Activated gamma-delta T cell treated with Interleukin-2 at 50 U/mL for 16 hours (primary cell): ENCODE measurements around the gene C3orf20.
"Not testable (repeated sequence)": the region's sequence is repeated elsewhere in the genome, so short reads cannot be mapped to it uniquely, and the experiment has no call there.

Source experiments
- DNase-seq: peaks from one replicate; pipeline ENCODE4 v3.0.0-alpha.2; 2020

The C3orf20 gene

DNA sequence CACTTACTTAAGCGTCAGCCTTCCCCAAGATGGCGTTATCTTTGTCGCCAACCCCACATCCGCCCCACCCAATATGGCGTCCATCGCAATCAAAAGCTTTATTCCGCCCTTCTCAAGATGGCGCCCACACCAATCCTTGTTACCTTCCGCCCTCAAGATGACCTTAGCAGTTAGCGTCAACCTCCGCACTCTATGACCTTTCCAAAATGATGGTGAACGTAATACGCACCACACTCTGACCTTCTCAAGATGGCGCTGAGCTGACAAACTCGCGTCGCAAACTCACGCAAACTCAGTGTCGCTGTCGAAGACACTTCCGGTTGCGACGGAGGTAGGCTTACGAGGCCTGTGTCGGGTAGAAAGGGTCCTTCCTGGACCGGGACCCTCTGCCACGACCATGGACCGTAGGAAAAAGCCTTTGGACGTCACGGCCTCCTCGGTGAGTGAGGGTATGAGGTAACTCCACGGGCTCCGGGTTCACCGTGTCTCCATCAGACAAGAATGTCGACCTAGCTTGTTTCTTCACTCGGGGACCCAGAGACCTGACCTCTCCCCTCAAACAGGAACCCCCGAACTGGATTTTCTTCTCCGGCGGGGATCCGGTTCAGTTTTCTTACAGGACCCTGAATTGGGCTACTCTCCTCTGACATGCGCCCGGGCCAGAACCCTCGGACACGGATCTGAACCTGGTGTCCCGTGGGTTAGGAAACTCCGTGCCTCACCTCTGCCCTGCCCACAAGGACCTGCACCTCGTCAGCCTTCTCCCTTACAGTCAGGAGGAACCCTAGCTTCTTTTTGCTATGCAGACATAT, 23.3 kb upstream of the C3orf20 start, which contains the start of gene CCDC174:
Gene CCDC174, plus strand, starts transcription at position 323 of the 812 bp plus-strand sequence. Its CDS starts 75 bp downstream, at position 398.
- DNase-seq: peak; percentile 94

GRCh38 chr3:14652360-14652907, 22.5 kb upstream of the C3orf20 start:
- not testable (repeated sequence) for DNase-seq

GRCh38 chr3:14657579-14657978, 17.4 kb upstream of the C3orf20 start:
- DNase-seq: no peak

- no peak for DNase-seq
Observed at GRCh38 chr3:14658978-14659377, 16.0 kb upstream of the C3orf20 start.

DNA sequence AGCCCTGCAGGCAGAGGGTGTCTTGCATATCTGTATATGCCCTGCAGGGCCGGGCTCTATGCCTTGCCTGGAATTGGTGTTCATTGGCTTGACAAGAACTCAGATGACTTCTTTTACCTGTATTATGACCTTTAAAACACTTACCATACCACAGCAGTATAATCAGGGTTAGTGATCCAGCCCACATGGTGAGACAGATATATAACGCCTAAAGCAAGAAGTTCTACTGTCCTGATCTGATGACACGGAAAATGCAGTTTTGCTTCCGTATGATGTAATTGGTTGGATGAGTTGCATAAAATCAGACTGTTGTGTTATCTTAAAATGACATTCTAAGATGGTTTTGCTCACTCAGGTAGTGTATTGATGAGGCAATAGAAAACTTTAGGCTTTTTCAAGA, 14.0 kb upstream of the C3orf20 start:
- DNase-seq: no peak

GRCh38 chr3:14663396-14664135, 11.4 kb upstream of the C3orf20 start:
- DNase-seq: no peak

GRCh38 chr3:14664170-14664569, 10.8 kb upstream of the C3orf20 start:
- no peak for DNase-seq

- DNase-seq: no peak
Observed at GRCh38 chr3:14672588-14672987, 2.4 kb upstream of the C3orf20 start.

DNA sequence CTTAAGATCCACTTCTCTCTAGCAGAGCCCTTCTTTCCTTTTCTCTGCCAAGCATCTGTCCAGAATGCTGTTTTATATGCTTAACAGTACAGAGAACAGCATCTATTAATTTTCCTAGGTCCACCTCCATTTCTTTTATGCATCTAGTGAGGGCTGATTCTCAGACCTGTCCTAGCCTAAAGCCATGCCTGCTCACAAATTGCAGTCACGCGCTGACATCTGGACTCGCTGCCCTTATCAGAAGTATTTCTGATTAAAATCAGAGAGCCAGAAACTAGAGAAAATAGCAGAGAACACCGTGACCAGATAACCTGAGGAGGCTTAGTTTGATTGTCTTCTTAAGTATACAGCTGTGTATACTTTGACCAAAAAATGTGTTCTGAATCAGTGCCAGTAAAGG, 1.9 kb downstream of the C3orf20 start:
- no peak for DNase-seq

DNA sequence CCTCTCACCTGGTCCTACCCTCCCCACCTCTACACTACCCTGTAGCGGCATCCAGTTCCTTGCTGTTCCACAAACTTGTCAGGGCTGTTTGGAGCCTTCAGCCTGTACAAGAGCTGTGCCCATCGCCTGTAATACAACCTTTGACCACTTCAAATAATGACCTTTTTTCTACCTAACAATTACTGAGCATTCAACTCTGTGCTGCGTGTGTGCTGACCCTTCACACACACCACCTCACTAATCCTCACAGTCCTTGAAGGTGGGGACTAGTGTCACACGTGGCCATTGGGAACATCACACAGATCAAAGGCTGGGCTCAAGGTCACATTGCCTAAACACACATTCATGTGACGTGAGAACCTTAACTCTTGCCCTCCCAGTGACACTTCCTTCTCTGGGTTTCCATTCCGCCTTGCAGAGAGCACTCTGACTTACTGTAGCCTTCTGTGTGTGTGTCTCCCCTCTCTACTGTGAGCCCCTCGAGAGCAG, 3.1 kb downstream of the C3orf20 start:
- DNase-seq: no peak

DNA sequence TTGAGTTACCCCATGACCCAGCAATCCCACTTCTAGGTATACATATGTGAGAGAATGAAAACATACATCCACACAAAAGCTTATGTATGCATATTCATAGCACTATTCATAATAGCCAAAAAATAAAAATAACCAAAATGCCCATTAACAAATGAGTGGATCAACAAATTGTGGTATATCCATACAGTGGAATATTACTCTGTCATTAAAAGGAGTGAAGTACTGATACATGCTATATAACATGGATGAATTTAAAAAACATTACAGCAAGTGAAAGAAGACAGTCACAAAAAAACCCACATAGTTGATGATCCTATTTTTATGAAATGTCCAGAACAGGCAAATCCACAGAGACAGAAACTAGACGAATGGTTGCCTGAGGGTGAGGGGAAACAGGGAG, 5.2 kb downstream of the C3orf20 start:
- DNase-seq: no peak

- DNase-seq: no peak
Observed at GRCh38 chr3:14680716-14681115, 5.8 kb downstream of the C3orf20 start.

DNA sequence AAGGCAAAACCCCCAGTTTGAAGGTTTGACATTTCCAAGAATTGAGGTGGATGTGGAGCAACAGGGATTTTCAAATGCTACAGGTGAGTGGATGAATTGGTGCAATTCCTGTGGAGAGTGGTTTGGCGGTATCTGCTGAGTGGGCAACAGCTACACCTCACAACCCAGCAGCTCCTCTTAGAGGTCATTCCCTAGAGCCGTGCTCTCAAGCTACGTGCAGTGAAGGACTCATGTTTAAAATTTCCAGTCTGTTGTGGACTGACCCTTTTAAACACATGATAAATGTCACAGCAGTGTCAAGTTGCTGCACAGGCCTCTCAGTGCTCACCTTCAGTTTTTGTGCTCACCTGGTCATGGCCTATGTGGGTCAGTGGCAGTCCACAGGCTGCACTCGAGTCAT, 9.5 kb downstream of the C3orf20 start:
- no peak for DNase-seq

- no peak for DNase-seq
Observed at GRCh38 chr3:14685179-14685578, 10.2 kb downstream of the C3orf20 start.

GRCh38 chr3:14687360-14687759, 12.4 kb downstream of the C3orf20 start:
- DNase-seq: no peak

GRCh38 chr3:14688525-14688924, 13.6 kb downstream of the C3orf20 start:
- DNase-seq: no peak

GRCh38 chr3:14689247-14689980, 14.5 kb downstream of the C3orf20 start:
- DNase-seq: no peak

DNA sequence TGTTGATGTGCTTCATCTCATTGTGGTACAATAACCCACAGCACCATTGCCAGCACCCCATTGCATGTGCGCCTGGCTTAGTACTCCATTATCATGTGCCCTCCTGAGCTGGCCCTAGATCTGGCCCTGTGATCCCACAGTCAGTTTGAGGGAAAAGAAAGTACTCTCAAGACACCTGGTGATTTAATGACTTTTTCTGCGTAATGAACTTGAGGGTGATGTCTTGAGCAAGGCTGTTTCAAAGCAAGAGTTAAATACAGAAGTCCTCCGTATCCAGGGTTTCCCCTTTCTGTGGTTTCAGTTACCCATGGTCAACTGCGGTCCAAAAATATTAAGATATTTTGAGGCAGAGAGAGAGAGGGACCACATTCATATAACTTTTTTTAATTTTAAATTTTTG, 16.3 kb downstream of the C3orf20 start:
- DNase-seq: no peak

- DNase-seq: no peak
Observed at GRCh38 chr3:14691719-14692118, 16.8 kb downstream of the C3orf20 start.

DNA sequence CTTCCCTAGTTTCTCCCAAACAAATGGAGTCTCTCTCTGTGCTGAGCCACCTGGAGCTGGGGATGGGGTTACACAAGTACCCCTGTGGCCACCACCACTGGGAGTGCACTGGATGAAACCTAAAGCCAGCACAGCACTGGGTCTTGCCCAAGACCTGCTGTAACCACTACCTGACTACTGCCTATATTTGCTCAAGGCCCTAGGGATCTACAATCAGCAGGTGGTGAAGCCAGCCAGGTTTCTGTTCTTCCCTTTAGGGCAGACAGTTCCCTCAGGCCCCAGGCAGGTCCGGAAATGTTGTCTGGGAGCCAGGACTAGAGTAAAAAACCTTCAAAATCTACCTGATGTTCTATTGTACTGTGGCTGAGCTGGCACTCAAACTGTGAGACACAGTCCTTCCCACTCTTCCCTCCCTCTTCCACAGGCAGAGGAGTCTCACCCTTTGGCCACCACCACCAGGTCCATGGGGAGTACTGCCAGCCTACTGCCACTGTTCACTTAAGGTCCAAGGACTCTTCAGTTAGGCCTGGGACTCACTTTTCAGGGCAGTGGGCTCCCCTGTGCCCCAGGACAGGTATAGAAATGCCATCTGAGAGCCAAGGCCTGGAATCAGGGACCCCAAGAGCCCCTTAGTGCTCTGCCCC, 23.8 kb downstream of the C3orf20 start:
- DNase-seq: no peak

- no peak for DNase-seq
Observed at GRCh38 chr3:14699643-14700042, 24.7 kb downstream of the C3orf20 start.

GRCh38 chr3:14700891-14701290, 25.9 kb downstream of the C3orf20 start:
- no peak for DNase-seq

GRCh38 chr3:14701676-14702075, 26.7 kb downstream of the C3orf20 start:
- DNase-seq: no peak
